HG03439 (cell line): ENCODE data around the gene GOLGA5.
"Not testable (repeated sequence)": the region's sequence is repeated elsewhere in the genome, so short reads cannot be mapped to it uniquely, and the experiment has no call there.

Experiments
- ATAC-seq: cut with Tn5 transposase; IDR thresholded peaks from one replicate; pipeline ENCODE4 v1.9.1; 2021; ENCODE audit warnings: mild to moderate bottlenecking, moderate library complexity; ENCODE audit not compliant: unreplicated experiment

GOLGA5 gene

DNA sequence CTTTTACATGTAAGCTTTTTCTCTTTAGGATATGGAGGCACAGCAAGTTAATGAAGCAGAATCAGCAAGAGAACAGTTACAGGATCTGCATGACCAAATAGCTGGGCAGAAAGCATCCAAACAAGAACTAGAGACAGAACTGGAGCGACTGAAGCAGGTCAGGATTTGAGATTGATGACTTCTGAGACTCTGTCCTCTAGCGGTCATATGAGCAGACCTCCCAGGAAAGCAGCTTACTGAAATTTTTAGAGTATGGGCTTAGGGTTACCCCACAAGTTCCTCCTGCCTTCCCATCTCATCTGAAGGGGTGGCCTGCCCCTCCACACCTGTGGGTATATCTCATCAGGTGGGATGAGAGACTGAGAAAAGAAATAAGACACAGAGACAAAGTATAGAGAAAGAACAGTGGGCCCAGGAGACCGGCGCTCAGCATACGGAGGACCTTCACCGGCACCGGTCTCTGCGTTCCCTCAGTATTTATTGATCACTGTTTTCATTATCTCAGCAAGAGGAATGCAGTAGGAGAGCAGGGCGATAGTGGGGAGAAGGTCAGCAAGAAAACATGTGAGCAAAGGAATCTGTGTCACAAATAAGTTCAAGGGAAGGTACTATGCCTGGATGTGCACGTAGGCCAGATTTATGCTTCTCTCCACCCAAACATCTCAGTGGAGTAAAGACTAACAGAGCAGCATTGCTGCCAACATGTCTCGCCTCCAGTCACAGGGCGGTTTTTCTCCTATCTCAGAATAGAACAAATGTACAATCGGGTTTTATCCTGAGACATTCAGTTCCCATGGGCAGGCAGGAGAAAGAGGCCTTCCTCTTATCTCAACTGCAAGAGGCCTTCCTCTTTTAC is 25.8 kb downstream of the GOLGA5 start:
- not testable (repeated sequence) for ATAC-seq

DNA sequence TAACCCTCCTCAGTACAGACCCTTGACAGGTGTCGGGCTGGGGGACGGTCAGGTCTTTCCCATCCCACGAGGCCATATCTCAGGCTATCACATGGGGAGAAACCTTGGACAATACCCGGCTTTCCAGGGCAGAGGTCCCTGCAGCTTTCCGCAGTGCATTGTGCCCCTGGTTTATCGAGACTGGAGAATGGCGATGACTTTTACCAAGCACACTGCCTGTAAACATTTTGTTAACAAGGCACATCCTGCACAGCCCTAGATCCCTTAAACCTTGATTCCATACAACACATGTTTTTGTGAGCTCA is 26.4 kb downstream of the GOLGA5 start:
- ATAC-seq = not testable (repeated sequence)

DNA sequence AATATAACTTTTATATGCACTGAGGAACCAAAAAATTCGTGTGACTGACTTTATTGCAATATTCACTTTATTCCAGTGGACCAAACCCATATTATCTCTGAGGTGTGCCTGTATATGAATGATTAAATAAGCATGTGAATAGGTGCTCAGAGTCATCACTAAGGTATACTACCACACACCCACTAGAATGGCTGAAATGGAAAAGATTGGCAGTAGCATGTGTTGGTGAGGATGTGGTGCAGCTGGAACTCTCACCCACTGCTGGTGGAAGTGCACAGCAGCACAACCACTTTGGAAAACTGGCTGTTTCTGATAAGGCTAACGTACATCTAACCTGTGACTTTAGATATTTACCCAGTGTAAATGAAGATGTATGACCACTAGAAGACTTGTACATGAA is 36.8 kb downstream of the GOLGA5 start:
- no peak for ATAC-seq

DNA sequence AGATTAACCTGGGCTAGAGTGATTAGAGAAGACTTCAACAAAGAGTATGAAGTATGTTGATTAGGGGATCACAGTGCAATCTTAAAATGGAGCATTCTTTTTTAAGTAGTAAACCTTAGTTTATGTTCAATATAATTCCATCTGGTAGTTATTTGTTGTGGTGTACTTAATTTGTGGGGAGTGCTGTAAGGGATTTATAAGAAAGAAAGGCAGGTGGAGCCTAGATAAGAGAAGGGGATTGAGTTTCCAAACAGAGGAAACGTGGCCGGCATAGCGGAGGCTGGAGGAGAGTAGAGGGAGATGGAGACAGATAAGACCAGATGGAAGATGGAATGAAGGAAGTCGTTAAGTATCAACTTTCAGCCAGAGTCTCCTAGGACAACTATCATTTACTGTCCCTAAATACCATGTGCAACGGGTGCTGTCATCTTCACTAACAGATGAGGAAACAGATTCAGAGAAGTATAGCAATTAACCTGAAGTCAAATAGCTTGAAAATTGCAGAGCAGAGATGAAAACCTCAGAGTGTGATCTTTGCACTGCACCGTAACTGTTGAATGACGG is 38.1 kb downstream of the GOLGA5 start:
- ATAC-seq = no peak

DNA sequence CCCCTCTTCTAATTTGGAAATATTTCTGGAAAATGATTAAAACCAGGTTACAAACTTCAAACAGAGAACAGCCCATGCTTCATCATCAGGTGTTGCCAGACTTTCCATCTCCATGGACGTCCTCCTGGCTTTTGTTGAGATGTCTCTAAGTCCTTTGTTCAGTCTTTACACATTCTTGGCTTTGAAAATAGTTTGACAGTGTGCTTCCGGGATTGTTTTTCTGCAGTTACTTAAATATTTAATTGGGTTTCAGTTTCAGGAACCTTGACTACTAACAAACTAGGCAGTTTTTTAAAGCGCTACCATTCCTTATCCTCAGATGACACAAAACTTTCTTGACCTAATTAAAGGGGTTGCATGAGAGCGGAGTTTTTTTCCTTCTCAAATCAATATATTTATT is 47.8 kb downstream of the GOLGA5 start:
- no peak for ATAC-seq

DNA sequence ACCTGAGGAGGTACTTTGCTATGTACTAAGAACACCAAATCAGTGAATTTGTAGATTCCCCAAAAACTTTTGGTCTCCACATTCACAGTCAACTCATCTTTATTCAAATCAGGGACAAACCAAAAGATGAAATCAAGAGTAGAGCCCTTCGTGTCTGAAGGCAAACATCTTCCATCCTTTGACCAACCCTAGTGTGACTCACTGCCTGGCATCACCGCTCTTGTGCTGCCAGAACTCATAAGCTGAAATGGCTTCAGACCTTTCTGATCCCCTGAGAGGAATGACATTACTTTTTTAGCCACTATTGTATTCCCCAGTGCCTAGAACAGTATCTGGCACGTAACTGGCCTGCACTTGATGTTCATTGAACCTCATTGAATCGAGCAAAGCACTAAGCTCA is 50.1 kb downstream of the GOLGA5 start:
- no peak for ATAC-seq

DNA sequence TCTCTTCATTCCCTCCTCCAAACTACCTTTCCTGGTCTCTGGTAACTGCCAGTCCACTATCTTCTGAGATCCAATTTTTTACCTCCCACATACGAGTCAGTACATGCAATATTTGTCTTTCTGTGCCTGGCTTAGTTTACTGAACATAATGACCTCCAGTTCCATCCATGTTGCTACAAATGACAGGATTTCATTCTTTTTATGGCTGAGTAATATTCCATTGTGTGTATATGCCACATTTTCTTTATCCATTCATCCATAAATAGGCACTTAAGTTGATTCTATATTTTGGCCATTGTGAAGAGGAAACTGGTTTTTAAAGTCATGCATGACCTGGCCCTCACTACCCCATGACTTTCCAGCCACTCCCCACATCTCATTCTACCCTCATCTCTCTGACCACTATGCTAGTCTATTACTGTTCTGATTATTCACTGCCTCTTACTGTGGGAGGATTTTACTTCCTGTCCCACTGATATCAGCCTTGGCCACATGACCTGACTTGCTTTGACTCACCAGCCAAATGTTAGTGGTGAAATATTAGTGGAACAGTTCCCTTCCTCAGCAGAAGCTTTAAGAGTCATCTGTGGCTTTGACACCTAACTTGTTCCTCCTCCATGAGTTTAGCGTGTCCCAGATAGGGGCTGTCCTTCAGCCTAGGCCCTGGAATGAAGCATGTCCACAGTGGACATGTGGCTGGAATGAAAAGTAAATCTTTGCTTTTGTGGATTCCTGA is 52.2 kb downstream of the GOLGA5 start:
- ATAC-seq = peak; percentile 75

DNA sequence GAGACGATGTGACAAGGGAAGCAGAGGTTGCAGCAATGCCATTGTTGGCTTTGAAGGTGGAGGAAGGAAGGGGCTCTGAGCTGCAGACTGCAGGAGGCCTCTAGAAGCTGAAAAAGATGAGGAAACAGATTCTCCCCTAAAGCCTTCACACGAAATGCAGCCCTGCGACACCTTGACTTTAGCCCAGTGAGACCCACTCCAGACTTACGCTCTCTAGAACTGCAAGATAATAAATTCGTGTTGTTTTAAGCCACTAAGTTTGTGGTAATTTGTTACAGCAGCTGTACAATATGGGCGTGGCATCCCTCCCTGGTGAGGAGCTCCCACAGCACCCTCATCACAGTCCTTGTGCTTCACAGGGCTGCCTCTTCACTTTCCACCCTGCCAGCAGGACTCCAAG is 53.2 kb downstream of the GOLGA5 start:
- no peak for ATAC-seq

DNA sequence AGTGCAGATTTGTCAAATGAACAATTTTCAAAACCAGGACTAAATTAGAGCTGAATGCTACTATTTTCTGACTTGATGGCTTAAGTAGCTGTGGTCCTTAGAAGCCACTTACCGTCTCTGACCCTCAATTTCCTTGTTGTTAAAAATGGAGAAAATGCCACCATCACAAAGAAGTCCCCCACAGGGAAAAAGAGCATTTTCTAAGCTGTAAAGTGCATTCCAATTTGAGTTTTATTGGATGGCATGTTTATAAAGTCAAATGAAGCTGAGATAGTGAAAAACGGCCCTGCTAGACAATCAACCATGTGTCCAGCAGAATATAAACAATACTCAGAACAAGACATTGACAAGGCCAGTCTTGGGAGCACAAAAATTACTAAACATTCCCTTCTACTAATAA is 53.6 kb downstream of the GOLGA5 start:
- ATAC-seq = no peak

DNA sequence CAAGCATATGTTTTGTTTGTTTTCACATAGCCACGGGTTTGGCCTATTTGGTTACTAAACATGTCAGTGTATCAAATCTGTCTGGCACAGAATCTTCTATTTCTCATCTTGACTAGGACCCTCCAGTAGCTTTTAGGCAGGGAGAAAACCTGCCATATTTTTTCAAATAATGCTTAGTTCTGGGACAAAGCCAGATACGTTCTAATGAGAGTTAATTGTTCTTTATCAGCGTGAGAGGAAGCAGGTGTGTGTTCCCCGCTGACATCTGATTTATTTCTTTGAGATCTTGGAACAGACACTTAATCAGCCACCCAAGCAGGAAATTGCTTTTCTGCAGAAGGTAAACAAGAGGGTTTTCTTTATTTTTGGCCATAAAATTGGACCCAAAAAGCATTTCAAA is 54.8 kb downstream of the GOLGA5 start:
- ATAC-seq = no peak

DNA sequence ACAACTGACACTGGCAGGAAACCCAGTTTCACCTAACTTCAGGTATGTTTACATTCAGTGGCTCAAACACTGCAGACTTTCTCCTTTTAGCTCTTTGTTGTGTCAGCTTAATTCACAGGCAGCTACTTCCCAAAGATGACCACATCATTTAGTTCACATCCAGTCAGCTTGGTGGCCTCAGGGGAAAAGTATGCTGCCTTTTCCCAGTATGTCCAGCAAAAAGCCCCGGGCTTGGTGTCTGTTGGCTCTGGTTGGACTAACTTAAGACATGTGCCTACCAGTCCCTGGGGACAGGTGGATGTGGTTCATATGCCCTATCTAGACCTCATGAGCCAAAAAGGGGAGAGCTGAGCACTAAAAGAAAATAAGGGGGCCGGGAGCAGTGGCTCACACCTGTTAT is 56.4 kb downstream of the GOLGA5 start:
- no peak for ATAC-seq

DNA sequence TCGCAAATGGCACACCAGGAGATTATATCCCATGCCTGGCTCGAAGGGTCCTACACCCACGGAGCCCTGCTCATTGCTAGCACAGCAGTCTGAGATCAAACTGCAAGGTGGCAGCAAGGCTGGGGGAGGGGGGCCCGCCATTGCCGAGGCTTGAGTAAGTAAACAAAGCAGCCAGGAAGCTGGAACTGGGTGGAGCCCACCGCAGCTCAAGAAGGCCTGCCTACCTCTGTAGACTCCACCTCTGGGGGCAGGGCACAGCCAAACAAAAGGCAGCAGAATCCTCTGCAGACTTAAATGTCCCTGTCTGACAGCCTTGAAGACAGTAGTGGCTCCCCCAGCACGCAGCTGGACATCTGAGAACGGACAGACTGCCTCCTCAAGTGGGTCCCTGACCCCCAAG is 59.0 kb downstream of the GOLGA5 start:
- not testable (repeated sequence) for ATAC-seq

DNA sequence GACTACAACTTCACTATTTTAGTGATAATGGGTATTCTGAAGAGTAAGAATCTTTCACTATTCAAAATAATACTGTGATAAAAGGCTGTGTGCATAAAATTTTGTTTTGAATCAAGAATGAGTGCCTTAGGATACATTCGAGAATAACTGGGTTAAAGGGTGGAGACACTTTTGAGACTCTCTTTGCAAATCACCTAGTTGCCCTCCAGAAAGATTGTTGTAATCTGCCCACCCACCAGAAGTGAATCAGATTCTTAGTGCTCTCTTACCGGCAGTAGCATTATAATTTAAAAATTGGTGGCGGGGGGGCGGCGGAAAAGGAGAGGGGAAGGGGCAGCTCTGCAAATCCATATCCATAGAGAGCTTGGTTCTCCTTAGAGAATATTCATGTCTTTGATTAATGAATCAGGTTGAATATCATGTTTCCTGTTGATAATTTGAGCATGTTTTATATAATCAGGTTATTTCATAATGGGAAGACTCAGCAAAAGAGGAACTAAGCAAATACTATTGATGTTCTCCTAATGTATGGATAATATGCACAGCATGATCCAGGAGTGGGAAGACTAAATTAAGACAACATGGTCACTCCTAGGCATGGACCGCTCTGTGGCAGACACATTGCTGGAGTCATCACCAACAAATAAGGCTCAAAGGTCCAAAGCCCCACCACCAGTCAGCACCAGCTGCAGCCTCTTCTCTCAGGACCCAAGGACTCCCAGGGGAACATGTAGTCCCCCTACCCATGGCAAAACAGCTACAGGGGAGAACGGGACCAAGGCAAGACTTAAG is 66.1 kb downstream of the GOLGA5 start:
- no peak for ATAC-seq

DNA sequence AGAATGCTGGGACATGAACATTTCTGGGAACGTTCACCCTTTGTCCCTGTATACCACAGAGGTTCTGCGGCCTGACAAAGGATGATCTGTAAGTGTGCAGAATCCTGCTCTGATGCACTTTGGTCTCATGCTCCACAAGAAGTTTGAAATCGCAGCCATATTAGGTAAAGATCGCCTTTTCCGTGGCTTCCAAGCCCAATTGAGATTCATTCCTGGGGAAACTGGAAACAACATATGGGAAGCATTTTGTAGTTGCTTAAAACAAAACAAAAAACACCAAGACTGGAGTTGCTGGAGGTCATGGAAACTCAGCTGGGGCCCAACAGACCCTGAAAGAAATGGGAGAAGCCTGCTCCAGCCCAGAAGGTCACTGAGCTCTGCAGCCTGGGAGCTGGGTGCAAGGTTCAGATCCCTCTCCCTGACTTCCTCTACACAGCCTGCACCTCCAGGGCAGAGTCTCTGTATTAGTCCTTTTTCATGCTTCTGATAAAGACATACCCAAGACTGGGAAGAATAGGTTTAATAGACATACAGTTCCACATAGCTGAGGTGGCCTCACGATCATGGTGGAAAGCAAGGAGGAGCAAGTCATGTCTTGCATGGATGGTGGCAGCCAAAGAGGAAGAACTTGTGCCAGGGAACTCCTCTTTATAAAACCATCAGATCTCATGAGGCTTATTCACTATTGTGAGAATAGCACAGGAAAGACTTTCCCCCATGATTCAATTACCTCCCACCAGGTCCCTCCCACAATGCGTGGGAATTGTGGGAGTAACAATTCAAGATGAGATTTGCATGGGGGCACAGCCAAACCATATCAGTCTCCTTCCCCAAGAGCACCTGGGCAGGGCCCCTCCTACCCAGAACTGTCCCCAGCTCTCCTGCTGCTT is 68.0 kb downstream of the GOLGA5 start:
- no peak for ATAC-seq

DNA sequence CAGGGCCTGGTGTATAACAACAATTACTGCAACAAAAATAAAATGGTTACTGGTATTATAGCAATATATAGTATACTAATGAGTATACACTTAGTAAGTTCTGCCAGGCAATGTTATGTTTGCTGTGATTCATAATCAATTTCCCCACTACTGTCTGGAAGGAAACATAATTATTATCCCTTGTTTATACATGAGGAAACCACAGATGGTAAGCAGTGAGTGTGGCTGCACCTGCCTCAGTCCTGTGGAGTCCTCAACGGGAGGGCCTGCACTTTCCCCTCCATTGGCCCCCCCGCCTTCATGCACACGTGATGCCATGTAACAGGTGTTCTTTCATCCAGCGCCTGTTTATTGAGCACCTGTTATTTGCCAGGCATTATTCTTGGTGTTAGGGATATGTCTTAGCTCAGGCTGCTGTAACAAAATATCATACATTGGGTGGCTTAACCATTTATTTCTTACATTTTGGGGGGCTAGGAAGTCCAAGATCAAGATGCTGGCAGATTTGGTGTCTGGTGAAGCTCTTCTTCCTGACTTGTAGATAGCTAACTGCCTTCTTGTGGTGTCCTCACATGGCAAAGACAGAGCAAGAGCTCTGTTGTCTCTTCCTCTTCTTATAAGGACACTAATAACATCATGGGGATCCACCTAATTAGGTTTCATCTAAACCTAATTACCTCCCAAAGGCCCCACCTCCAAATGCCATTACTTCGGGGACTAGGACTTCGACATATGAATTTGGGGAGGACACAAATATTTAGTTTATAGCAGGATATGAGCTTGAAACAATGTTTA is 69.4 kb downstream of the GOLGA5 start:
- no peak for ATAC-seq

DNA sequence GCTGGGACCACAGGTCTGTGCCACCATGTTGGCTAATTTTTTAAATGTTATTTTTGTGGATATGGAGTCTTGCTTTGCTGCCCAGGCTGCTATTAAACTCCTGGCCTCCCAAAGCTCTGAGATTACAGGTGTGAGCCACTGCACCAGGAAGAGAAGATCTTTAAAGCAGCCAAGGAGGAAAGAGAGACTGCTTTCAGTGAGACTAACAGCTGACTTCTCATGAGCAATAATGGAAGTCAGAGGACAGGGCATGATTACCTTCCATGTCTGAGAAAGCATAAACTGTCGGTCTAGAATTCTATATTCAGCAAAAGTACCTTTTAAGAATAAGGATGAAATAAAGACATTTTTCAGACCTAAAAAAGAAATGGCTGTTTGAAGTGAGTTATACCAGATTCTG is 71.6 kb downstream of the GOLGA5 start:
- no peak for ATAC-seq

DNA sequence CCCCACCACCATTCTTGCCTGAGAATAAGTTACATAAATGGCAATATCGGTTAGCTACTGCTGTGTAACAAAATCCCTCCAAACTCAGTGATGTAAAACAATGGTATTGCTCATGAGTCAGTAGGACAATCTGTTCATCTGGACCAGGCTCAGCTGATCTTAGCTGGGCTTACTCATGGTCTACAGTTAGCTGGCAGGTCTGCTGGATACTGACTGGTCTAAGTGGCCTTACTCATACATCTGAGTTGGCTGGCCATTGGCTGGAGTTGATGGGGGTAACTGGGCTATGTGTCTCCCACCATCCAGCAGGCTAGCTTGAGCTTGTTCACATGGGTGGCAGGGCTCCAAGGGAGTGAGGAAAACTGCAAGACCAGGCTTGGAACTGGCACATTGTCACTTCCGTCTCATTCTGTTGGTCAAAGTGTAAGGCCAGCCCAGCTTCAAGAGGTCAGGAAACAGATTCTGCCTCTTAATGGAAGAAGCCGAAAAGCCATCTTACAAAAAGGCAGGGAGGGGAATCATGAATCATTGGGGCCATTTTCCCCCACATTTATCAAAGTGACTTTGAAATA is 72.2 kb downstream of the GOLGA5 start:
- ATAC-seq = no peak

DNA sequence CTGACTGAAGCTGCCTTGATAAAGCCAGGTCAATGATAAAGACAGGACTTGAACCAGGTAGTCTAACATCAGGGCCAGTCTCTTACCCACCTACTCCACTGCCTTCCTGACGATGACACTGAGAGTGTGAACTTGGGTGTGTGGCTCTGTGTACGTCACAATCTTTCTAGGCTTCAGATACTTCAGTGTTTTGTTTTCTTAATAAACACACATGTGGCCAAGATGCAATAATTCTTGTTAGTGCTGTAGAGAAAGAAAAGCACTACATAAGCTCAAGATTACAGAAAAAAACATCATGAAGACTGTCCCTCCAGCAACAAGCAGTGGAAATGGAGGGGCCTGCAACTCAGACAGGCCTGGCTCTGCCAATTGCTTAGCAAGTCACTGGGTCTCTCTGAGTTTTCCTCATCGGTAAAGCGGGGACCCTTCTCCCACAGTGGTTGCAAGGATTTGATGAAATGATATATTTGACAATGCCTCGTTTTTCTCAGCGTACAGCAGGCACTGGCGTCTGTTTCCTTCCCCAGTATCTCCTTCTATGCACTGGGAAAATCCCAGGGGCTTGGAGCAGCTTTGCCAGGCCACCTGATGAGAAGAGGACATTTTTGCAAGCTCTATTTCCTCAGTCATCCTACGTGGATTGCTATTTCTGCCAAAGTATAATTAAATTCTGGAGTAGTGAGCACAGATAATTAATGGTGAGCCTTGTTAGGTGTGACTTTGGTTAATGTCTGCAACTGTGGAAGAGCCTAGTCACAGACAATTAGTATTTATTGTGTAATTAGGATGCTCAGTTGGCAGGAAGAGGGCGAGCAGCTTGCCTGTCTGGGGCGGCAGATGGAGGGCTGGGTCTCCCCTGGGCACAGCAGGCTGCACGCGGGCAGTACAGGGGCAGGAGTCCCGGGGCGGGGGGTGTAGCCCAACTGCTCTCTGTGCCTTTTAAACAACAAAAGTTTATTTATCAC is 73.1 kb downstream of the GOLGA5 start:
- ATAC-seq = no peak
